Uterus (tissue), 2 donors: ENCODE measurements around the gene TRIOBP.

Experiments used
- POLR2A ChIP-seq, 2 donors: fragments of 450-650 bp; IDR thresholded peaks; one replicate each; pipeline ENCODE4 v1.6.1; 2016; ENCODE audit warnings: antibody characterized with exemption in 2 of 2, mild to moderate bottlenecking in 1 of 2, moderate library complexity in 1 of 2
- TF ChIP-seq, protein P1 (sequence below), 4 experiments: fragments of 200-600 bp in 2 of 4; fragments of 450-650 bp in 2 of 4; sonication (generic) in 2 of 4; IDR thresholded peaks; one replicate each; pipeline ENCODE4 v1.5.1; 2016 to 2019; ENCODE audit warnings: antibody characterized with exemption in 4 of 4, mild to moderate bottlenecking in 2 of 4, moderate library complexity in 1 of 4

- TF ChIP-seq, protein P1, sequence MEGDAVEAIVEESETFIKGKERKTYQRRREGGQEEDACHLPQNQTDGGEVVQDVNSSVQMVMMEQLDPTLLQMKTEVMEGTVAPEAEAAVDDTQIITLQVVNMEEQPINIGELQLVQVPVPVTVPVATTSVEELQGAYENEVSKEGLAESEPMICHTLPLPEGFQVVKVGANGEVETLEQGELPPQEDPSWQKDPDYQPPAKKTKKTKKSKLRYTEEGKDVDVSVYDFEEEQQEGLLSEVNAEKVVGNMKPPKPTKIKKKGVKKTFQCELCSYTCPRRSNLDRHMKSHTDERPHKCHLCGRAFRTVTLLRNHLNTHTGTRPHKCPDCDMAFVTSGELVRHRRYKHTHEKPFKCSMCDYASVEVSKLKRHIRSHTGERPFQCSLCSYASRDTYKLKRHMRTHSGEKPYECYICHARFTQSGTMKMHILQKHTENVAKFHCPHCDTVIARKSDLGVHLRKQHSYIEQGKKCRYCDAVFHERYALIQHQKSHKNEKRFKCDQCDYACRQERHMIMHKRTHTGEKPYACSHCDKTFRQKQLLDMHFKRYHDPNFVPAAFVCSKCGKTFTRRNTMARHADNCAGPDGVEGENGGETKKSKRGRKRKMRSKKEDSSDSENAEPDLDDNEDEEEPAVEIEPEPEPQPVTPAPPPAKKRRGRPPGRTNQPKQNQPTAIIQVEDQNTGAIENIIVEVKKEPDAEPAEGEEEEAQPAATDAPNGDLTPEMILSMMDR (IDR thresholded peaks at IDR 0.05) = no peak
- TF ChIP-seq POLR2A (IDR thresholded peaks at IDR 0.05) = no peak
Observed at GRCh38 chr22:37716708-37717107, 19.9 kb downstream of the TRIOBP start.
